K562 (cell line): ENCODE results near the gene QSOX2. TPM values are rescaled to one million over a fixed set of nuclear protein-coding genes. Genes with fewer than 3 reads are reported as not detected.

Source experiments
- ETS2 ChIP-seq: IDR thresholded peaks from 2 replicates; pipeline ENCODE4 v1.6.1; 2016; ENCODE audit warnings: borderline replicate concordance, missing genetic modification characterization, mild to moderate bottlenecking, moderate library complexity, missing compliant biosample characterization; ENCODE audit not compliant: poor library complexity, severe bottlenecking
- MGA ChIP-seq: fragments of 450-650 bp; IDR thresholded peaks from 2 replicates; pipeline ENCODE4 v1.6.1; 2016; ENCODE audit warnings: mild to moderate bottlenecking, moderate library complexity
- NFIX ChIP-seq: fragments of 250-450 bp; sonication (Bioruptor Pico); IDR thresholded peaks from 2 replicates; pipeline ENCODE4 v1.4.0; 2020; ENCODE audit warnings: low read depth, mild to moderate bottlenecking, moderate library complexity
- XRCC4 ChIP-seq: IDR thresholded peaks from one replicate; pipeline ENCODE4 v1.6.1; 2011; ENCODE audit not compliant: insufficient read depth, insufficient read length; ENCODE audit errors: extremely low read depth
- ZNF717 ChIP-seq: fragments of 250-450 bp; sonication (Bioruptor Pico); IDR thresholded peaks from 2 replicates; pipeline ENCODE4 v1.5.0; 2021
- ZNF830 ChIP-seq: fragments of 250-450 bp; sonication (Bioruptor Pico); IDR thresholded peaks from 2 replicates; pipeline ENCODE4 v1.5.0; 2021; ENCODE audit warnings: mild to moderate bottlenecking
- ZSCAN32 ChIP-seq: fragments of 450-650 bp; formaldehyde crosslinking; IDR thresholded peaks from 2 replicates; pipeline ENCODE4 v1.4.0; 2020; ENCODE audit warnings: mild to moderate bottlenecking, moderate library complexity
- ZZZ3 ChIP-seq: fragments of 450-650 bp; IDR thresholded peaks from 2 replicates; pipeline ENCODE4 v1.6.1; 2016; ENCODE audit warnings: antibody characterized with exemption, mild to moderate bottlenecking, moderate library complexity
- polyA plus RNA-seq, 8 experiments: library from polyadenylated mRNA; depleted of rRNA in 4 of 8; stranded (reverse) in 5 of 8; unstranded in 3 of 8; fragments of >200 nt; fragmentation: Nextera tagmentation in 2 of 8; fragmentation: Illumina TruSeq in 1 of 8; extraction: Ambion mirVana in 2 of 8; extraction: Trizol in 1 of 8; gene quantifications; 2 replicates each; pipeline versions ENCODE4 v1.2.1 to v1.2.3, GENCODE V29; 2011 to 2014; ENCODE audit warnings: inconsistent platforms in 1 of 8, missing spikeins in 1 of 8
- total RNA-seq, 7 experiments: library from RNA; depleted of rRNA in 6 of 7; stranded (reverse); fragments of >200 nt in 6 of 7; fragmentation: Illumina TruSeq in 2 of 7; extraction: Trizol in 2 of 7; gene quantifications; 2 replicates each; pipeline versions ENCODE4 v1.2.1 to v1.2.3, GENCODE V29; 2011 to 2021; ENCODE audit warnings: low replicate concordance in 1 of 7
- TF ChIP-seq, protein P1 (sequence below), 2 experiments: IDR thresholded peaks; 2 replicates each; pipeline ENCODE4 v1.6.1; 2011; ENCODE audit warnings: borderline replicate concordance in 1 of 2, control low read depth in 1 of 2, low read depth in 1 of 2, low read length in 1 of 2, mild to moderate bottlenecking in 1 of 2, mixed read lengths in 1 of 2, moderate library complexity in 1 of 2; ENCODE audit not compliant: insufficient read depth in 1 of 2, insufficient read length in 1 of 2, poor library complexity in 1 of 2, severe bottlenecking in 1 of 2; ENCODE audit errors: extremely low read depth in 1 of 2
- TF ChIP-seq, protein P2 (sequence below): fragments of 450-650 bp; IDR thresholded peaks from one replicate; pipeline ENCODE4 v1.6.1; 2018; ENCODE audit warnings: mild to moderate bottlenecking, moderate library complexity; ENCODE audit not compliant: partially characterized antibody
- TF ChIP-seq, protein P3 (sequence below): sonication (generic); formaldehyde crosslinking; IDR thresholded peaks from 2 replicates; pipeline ENCODE4 v1.9.0; 2022; ENCODE audit warnings: mild to moderate bottlenecking, missing genetic modification reagents

Gene QSOX2
- total and polyA plus RNA-seq, 9 of the 15 experiments (the other 6 are each of a cell fraction or from before 2014, with no cell fraction given) = 0.51 to 23.7 (median 12.7) TPM

GRCh38 chr9:136257381-136258298, 12.0 kb upstream of the QSOX2 start (continued):
- TF ChIP-seq MGA (peak; percentile 34; the same call in 1 of the 2 replicates), NFIX (CRISPR knock-in tag) (no peak), XRCC4 (no peak), ZNF717 (CRISPR knock-in tag) (no peak), ZZZ3 (no peak), ETS2 (tag) (no peak), ZNF830 (no peak), ZSCAN32 (CRISPR knock-in tag) (no peak)
- TF ChIP-seq, protein P1, sequence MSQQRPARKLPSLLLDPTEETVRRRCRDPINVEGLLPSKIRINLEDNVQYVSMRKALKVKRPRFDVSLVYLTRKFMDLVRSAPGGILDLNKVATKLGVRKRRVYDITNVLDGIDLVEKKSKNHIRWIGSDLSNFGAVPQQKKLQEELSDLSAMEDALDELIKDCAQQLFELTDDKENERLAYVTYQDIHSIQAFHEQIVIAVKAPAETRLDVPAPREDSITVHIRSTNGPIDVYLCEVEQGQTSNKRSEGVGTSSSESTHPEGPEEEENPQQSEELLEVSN (IDR thresholded peaks at IDR 0.05; ENCODE audit: borderline replicate concordance in 1 of 2, extremely low read depth in 1 of 2, insufficient read depth in 1 of 2, insufficient read length in 1 of 2, low read depth in 1 of 2, low read length in 1 of 2, poor library complexity in 1 of 2, severe bottlenecking in 1 of 2) = peak in 1 of 2 experiments; percentile 27
- TF ChIP-seq, protein P2, sequence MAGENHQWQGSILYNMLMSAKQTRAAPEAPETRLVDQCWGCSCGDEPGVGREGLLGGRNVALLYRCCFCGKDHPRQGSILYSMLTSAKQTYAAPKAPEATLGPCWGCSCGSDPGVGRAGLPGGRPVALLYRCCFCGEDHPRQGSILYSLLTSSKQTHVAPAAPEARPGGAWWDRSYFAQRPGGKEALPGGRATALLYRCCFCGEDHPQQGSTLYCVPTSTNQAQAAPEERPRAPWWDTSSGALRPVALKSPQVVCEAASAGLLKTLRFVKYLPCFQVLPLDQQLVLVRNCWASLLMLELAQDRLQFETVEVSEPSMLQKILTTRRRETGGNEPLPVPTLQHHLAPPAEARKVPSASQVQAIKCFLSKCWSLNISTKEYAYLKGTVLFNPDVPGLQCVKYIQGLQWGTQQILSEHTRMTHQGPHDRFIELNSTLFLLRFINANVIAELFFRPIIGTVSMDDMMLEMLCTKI = no peak
- TF ChIP-seq, protein P3, sequence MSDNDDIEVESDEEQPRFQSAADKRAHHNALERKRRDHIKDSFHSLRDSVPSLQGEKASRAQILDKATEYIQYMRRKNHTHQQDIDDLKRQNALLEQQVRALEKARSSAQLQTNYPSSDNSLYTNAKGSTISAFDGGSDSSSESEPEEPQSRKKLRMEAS (CRISPR knock-in tag) = peak; percentile 22; the same call in 1 of the 2 replicates
